ENCODE data around the gene MRPL55.
A peak's percentile ranks its signal among the peaks of the same experiment; 100 is the strongest.

MRPL55 gene

GRCh38 chr1:228154670-228155571 is 45.8 kb upstream of the MRPL55 start:
- no peak for TF ChIP-seq CTCF (IDR thresholded peaks at IDR 0.05)

GRCh38 chr1:228154021-228154669 is 45.0 kb upstream of the MRPL55 start:
- Histone ChIP-seq H3K27ac (no peak overlapping the region), H3K4me3 (no peak overlapping the region)
- no peak for TF ChIP-seq CTCF (IDR thresholded peaks at IDR 0.05)
- no peak for DNase-seq (ENCODE audit: low spot score)

More at GRCh38 chr1:228154670-228155571, 45.8 kb upstream of the MRPL55 start:
- Histone ChIP-seq H3K27ac (no peak overlapping the region), H3K4me3 (no peak overlapping the region)
- no peak for DNase-seq (ENCODE audit: low spot score)

- TF ChIP-seq CTCF (IDR thresholded peaks at IDR 0.05) = no peak
- Histone ChIP-seq H3K27ac (peak overlapping the region in 1 of 2 donors; percentile 91), H3K4me3 (no peak overlapping the region)
- DNase-seq (ENCODE audit: low spot score) = no peak
Measured at GRCh38 chr1:228152918-228153258, 43.8 kb upstream of the MRPL55 start.

DNA sequence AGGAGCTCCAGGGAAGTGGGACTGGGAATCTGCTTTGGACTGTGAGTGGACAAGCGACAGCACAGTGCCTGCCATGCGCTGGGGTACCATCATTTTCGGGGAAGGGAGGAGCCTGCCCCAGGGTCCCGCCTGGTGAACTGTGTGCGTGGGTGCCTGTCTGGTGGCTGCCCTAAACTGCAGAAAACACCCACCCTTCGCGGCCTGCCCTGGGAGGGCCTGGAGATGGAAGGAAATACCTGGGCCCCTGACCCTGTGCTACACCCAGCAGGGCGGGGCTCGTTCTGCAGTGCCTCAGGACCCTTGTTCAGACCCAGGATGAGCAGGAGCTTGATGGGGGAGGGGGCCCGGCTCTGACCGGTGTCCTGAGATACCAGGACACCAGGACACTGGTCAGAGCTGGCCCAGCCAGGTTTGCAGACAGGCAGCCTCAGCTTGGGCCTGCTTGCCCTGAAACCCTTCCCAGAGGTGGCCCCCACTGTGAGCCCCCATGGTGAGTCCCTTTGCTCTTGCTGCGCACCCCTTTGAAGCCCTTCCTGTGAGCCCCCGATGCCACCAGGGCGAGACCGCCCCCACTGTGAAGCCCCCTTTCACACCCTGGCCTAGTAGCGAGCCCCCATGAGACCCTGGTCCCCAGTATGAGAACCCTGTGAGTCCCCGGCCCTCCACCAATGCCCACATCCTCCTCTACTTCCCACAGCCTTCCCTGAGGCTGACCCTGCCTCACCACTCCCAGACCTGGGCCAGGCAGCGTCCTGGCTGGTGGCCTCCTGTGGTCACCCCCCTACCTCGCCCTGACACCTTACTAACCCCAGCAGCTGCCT is 43.2 kb upstream of the MRPL55 start:
- TF ChIP-seq CTCF (IDR thresholded peaks at IDR 0.05) = no peak
- no peak for DNase-seq (ENCODE audit: low spot score)

DNA sequence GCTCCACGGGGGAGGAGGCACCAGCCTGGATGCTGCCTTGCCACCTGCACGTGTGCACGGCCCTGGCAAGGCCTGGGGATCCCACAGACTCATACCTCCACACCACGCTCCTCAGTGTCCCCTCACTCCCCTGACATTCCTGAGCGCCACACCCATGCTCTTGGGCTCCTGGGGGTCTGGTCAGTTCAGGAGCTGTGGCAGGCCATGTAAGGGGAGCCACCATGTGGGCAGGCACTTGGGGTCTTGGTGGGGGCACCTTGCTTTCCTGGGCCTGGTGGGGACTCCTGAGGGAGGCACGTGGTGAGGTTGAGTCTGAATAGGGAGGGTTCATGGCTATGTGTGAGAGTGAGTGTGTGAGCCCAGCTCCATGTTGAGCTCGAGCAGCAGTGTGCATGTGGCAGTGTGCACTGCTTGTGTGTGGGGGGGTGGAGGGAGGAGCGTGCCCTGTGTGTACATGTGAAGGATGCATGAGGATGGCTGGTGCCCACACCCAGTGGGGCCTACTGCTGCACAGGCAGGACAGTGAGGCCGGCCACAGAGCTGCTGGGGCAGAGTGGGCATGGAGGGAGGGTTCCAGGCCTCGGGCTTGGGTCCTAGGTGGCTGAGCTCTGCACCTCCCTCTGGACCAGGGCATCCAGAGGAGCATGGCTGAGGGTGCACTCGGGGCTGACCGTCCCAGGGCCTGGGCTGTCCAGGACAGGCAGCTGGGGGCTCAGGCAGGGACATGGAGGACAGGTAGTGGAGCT is 42.3 kb upstream of the MRPL55 start:
- Histone ChIP-seq H3K4me3 (peak overlapping the region; percentile 61), H3K27ac (peak overlapping the region; percentile 71 to 91)
- TF ChIP-seq CTCF (IDR thresholded peaks at IDR 0.05) = no peak
- DNase-seq (ENCODE audit: low spot score) = peak; percentile 69

More for the DNA sequence above, 43.2 kb upstream of the MRPL55 start:
- H3K4me3 ChIP-seq = no peak overlapping the region
- peak overlapping the region in 1 of 2 donors; percentile 91 for H3K27ac ChIP-seq

DNA sequence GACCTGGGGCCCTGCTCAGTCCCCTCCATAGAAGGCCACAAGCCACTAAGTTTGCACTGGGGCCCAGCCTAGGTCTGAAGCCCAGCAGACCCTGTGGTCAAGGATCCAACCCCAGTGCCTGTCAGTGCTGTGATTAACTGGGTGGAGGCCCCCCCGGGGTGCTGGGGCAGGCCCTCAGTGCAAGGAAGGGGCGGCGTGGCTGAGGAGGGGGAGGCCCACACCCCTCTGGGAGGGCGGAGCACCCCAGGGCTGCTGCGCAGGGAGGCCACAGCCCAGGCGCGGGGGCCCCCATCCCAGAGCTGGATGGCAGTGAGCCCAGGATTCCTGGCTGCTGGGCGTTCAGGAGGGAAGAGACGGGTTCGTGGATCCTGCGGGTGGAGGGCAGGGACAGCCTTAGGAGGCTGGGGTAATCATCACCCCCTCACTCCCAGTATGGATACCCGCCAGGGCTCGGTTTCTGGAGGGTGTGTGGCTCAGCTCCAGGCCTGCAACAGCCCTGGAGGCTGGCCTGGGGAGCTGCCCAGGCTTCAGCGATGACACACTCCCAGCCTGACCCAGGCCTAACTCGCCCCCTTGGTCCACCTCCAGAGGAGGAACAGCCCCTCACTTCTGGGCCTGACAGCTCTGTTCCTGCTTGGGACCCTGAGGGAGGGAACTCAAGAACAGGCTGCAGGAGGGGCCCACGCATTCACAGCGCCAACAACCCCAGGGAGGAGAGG is 41.5 kb upstream of the MRPL55 start:
- peak; percentile 77 for DNase-seq (ENCODE audit: low spot score)
- H3K4me3 ChIP-seq = peak overlapping the region; percentile 61
- TF ChIP-seq CTCF (IDR thresholded peaks at IDR 0.05) = no peak

More for the DNA sequence above, 41.5 kb upstream of the MRPL55 start:
- H3K27ac ChIP-seq = peak overlapping the region; percentile 71 to 91
